ENCODE results near the gene KCNK16.

GRCh38 chr6:39292637-39293036, 29.9 kb downstream of the KCNK16 start:
- TF ChIP-seq EZH2 (IDR thresholded peaks at IDR 0.05; ENCODE audit: insufficient read depth, low read length), result no peak
- TF ChIP-seq, protein P1, sequence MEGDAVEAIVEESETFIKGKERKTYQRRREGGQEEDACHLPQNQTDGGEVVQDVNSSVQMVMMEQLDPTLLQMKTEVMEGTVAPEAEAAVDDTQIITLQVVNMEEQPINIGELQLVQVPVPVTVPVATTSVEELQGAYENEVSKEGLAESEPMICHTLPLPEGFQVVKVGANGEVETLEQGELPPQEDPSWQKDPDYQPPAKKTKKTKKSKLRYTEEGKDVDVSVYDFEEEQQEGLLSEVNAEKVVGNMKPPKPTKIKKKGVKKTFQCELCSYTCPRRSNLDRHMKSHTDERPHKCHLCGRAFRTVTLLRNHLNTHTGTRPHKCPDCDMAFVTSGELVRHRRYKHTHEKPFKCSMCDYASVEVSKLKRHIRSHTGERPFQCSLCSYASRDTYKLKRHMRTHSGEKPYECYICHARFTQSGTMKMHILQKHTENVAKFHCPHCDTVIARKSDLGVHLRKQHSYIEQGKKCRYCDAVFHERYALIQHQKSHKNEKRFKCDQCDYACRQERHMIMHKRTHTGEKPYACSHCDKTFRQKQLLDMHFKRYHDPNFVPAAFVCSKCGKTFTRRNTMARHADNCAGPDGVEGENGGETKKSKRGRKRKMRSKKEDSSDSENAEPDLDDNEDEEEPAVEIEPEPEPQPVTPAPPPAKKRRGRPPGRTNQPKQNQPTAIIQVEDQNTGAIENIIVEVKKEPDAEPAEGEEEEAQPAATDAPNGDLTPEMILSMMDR (IDR thresholded peaks at IDR 0.05; ENCODE audit: insufficient read depth, low read depth, low read length), result no peak

All from astrocyte (in vitro differentiated cells and primary cell).